Smooth muscle cell (in vitro differentiated cells): ENCODE results near the gene AP3M1. TPM values are rescaled to one million over a fixed set of nuclear protein-coding genes. Genes with fewer than 3 reads are reported as not detected.

Source experiments
- DNase-seq: peaks from one replicate; lab custom pipeline; 2025; ENCODE audit not compliant: unreplicated experiment; lab: John Stamatoyannopoulos, UW
- H2AFZ ChIP-seq: fragments of 200-600 bp; sonication (generic); 2 replicates; pipeline ENCODE4 v1.6.0; 2016; ENCODE audit warnings: antibody characterized with exemption, low read depth, mild to moderate bottlenecking
- H3F3A ChIP-seq: fragments of 200-600 bp; sonication (generic); 2 replicates; pipeline ENCODE4 v1.6.0; 2017; ENCODE audit warnings: antibody characterized with exemption, low read depth
- H3K27ac ChIP-seq: fragments of 200-600 bp; sonication (generic); 2 replicates; pipeline ENCODE4 v1.5.1; 2016; ENCODE audit warnings: low read depth, mild to moderate bottlenecking
- H3K27me3 ChIP-seq: fragments of 200-600 bp; sonication (generic); 2 replicates; pipeline ENCODE4 v1.6.1; 2016; ENCODE audit warnings: low read depth, mild to moderate bottlenecking
- H3K36me3 ChIP-seq: fragments of 200-600 bp; sonication (generic); 2 replicates; pipeline ENCODE4 v1.5.1; 2016; ENCODE audit warnings: low read depth
- H3K4me1 ChIP-seq: fragments of 200-600 bp; sonication (generic); 2 replicates; pipeline ENCODE4 v1.5.1; 2016; ENCODE audit warnings: low read depth
- H3K4me2 ChIP-seq: fragments of 200-600 bp; sonication (generic); 2 replicates; pipeline ENCODE4 v1.6.0; 2016; ENCODE audit warnings: mild to moderate bottlenecking
- H3K4me3 ChIP-seq: fragments of 200-600 bp; sonication (generic); 2 replicates; pipeline ENCODE4 v1.5.1; 2016; ENCODE audit warnings: mild to moderate bottlenecking
- H3K79me2 ChIP-seq: fragments of 200-600 bp; sonication (generic); 2 replicates; pipeline ENCODE4 v1.6.0; 2016; ENCODE audit warnings: low read depth, mild to moderate bottlenecking
- H3K9ac ChIP-seq: fragments of 200-600 bp; sonication (generic); 2 replicates; pipeline ENCODE4 v1.6.0; 2016; ENCODE audit warnings: low read depth
- H3K9me3 ChIP-seq: fragments of 200-600 bp; sonication (generic); replicated peaks from 2 replicates; pipeline ENCODE4 v1.5.1; 2016; ENCODE audit warnings: low read depth
- H4K20me1 ChIP-seq: fragments of 200-600 bp; sonication (generic); 2 replicates; pipeline ENCODE4 v1.6.0; 2016; ENCODE audit warnings: low read depth
- WGBS: methylation state at CpG from one replicate; pipeline ENCODE4 v1.1.7; 2016; ENCODE audit warnings: low lambda C conversion rate; 5-methylcytosine and 5-hydroxymethylcytosine counted together
- polyA plus RNA-seq: library from polyadenylated mRNA; unstranded; fragments of >200 nt; fragmentation: Nextera tagmentation; extraction: Ambion mirVana; gene quantifications from 2 replicates; pipeline ENCODE4 v1.2.1, GENCODE V29; 2016
- total RNA-seq: library from RNA; depleted of rRNA; stranded (reverse); fragments of >200 nt; gene quantifications from 2 replicates; pipeline ENCODE4 v1.2.3, GENCODE V29; 2014
- TF ChIP-seq, protein P1 (sequence below): fragments of 200-600 bp; sonication (generic); IDR thresholded peaks from 2 replicates; pipeline ENCODE4 v1.5.1; 2017; ENCODE audit warnings: borderline replicate concordance, mild to moderate bottlenecking, antibody characterized with exemption; ENCODE audit not compliant: insufficient read depth, poor library complexity, severe bottlenecking

AP3M1 gene
- total and polyA plus RNA-seq, 2 experiments from 2014 or later: 18.3 to 29.3 TPM

DNA sequence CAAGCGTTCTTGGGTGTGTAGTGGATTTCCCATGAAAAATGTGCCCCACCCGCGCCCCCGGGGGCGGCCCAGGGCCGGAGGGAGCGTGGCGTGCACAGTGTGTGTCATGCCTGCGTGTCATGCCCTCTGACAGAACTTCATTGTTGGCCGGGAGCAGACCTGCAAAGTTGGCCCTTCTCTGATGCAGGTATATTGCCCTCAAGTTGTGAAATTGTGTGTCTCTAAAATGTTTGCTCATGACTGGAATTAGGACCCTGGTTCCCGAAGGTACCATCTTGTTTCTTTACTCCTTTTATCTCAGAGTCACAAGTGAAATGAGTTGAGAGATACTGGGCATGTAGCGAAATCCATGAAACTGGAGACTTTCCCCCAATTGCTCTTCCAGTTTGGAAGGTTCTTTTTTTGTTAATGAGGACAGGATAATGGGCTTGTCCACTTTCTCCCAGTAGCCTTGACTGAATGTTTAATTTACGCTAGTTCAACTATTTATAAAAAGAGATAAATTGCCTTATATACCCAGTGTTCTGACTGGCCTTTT is 26.6 kb upstream of the AP3M1 start:
- Histone ChIP-seq H2AFZ (peak overlapping the region; percentile 94), H3K9me3 (no peaks in the 10 kb centered on the region), H3K79me2 (peaks cover 19% of the 10 kb centered on the region), H3K4me2 (peak overlapping the region; percentile 91), H3K27me3 (no peaks in the 10 kb centered on the region), H3K4me1 (peaks cover 7% of the 10 kb centered on the region), H3K4me3 (peak overlapping the region; percentile 71), H3K9ac (peak overlapping the region; percentile 91), H4K20me1 (peaks cover 5% of the 10 kb centered on the region), H3K36me3 (no peaks in the 10 kb centered on the region), H3K27ac (peak overlapping the region; percentile 87), H3F3A (no peaks in the 10 kb centered on the region)
- DNase-seq: no peak
- 11% methylated on average over 13 of the region's 13 CpGs for WGBS
- TF ChIP-seq, protein P1, sequence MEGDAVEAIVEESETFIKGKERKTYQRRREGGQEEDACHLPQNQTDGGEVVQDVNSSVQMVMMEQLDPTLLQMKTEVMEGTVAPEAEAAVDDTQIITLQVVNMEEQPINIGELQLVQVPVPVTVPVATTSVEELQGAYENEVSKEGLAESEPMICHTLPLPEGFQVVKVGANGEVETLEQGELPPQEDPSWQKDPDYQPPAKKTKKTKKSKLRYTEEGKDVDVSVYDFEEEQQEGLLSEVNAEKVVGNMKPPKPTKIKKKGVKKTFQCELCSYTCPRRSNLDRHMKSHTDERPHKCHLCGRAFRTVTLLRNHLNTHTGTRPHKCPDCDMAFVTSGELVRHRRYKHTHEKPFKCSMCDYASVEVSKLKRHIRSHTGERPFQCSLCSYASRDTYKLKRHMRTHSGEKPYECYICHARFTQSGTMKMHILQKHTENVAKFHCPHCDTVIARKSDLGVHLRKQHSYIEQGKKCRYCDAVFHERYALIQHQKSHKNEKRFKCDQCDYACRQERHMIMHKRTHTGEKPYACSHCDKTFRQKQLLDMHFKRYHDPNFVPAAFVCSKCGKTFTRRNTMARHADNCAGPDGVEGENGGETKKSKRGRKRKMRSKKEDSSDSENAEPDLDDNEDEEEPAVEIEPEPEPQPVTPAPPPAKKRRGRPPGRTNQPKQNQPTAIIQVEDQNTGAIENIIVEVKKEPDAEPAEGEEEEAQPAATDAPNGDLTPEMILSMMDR: no peak

DNA sequence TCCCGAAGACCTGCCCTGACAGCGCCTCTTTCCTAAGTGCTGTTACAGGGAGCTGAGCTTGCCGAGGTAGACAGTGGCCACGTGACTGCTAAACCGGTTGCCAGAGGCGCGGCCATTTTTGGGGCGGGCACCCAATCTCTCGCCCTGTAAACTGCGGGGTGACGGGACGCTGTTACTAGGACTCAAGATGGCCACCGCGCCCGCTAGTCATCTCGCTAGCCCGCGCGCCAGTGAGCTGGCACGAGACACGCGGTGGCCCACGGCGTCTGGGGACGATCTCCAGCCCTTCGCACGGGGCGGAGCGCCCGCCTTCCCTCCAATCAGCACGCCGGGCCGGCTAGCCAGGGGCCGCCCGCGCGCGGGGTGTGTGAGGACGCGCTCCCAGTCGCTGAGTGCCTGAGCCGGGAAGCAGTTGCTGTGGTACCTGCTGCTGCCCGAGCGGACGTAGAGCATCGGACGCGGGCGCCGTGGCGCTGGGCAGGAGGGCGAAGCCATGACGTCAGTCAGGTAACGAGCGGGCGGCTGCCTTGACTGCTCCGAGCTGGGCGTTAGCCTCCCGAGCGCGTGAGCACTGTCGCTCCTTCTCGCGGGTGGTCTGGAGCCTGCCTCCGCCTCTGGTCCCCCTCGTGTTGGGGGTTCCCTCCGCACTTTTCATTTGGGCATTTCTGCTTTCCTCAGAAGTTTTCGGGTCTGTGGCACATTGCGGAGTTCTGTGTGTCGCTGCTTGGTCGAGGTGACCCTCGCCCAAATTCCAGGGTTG is 25.9 kb upstream of the AP3M1 start:
- peaks cover 7% of the 10 kb centered on the region for H3K4me1 ChIP-seq
- no peaks in the 10 kb centered on the region for H3K36me3 ChIP-seq
- H3K27me3 ChIP-seq: no peaks in the 10 kb centered on the region
- peaks cover under 1% of the 10 kb centered on the region for H4K20me1 ChIP-seq
- H2AFZ ChIP-seq: peak overlapping the region; percentile 94
- H3K9ac ChIP-seq: peak overlapping the region; percentile 91
- DNase-seq: peak; percentile 72
- H3K9me3 ChIP-seq: no peaks in the 10 kb centered on the region
- no peaks in the 10 kb centered on the region for H3F3A ChIP-seq
- peaks cover 13% of the 10 kb centered on the region for H3K79me2 ChIP-seq
- TF ChIP-seq, protein P1: no peak
- peak overlapping the region; percentile 71 for H3K4me3 ChIP-seq
- 1% methylated on average over 71 of the region's 72 CpGs for WGBS
- peak overlapping the region; percentile 91 for H3K4me2 ChIP-seq
- peak overlapping the region; percentile 87 for H3K27ac ChIP-seq

DNA sequence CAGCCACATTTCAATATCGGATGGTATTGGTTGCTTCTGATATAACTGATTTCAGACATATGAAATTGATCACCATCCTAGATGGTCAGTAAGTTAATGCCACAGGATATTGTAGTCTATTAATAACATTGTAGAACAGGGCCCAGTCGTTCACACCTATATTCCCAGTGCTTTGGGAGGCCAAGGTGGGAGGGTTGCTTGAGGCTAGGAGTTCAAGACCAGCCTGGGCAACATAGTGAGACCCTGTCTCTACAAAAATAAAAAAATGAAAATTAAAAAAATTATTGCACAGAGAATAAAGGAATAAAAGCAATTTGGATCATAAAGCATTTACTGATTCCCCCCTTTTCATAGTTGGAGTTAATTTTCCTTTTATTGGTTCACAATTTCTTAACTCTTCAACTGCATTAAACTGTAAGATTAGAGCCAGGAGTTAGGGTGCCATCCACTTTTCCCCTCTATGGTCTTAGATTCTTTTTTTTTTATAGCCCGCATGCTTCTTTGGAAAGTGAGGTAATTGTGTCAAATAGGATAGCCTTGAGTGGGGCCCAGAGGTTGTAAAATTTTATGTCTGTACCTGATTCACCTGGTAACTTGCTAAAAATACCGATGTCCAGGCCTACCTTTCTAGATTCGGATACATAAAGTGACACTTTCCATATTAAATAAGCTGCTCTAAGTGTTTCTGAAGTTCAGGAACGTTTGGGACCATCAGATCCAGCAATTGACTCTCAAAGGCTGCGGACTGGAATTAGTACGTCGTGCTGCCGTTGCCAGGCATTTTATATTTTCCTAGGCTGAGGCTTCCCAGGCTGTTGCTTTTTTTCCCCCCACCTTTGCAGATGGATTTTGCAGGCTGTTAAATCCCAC is 25.1 kb upstream of the AP3M1 start:
- Histone ChIP-seq H4K20me1 (no peaks in the 10 kb centered on the region), H3K9me3 (no peaks in the 10 kb centered on the region), H2AFZ (peak overlapping the region; percentile 94), H3K27me3 (no peaks in the 10 kb centered on the region), H3K9ac (peak overlapping the region; percentile 91), H3K27ac (peak overlapping the region; percentile 87), H3K36me3 (no peaks in the 10 kb centered on the region), H3K4me1 (peaks cover 7% of the 10 kb centered on the region), H3K4me2 (peak overlapping the region; percentile 91), H3K4me3 (peak overlapping the region; percentile 71), H3F3A (no peaks in the 10 kb centered on the region), H3K79me2 (peaks cover 12% of the 10 kb centered on the region)
- WGBS: 34% methylated on average over 10 of the region's 10 CpGs
- TF ChIP-seq, protein P1: no peak
- DNase-seq: no peak
